SHP77 treated with DMSO at 0.1 percent for 48 hours (cell line): ENCODE data around the gene PUM2.
A peak's percentile ranks its signal among the peaks of the same experiment; 100 is the strongest.

ENCODE experiments used
- DNase-seq: peaks from one replicate; lab custom pipeline; 2025; lab: John Stamatoyannopoulos, UW

Gene PUM2

DNA sequence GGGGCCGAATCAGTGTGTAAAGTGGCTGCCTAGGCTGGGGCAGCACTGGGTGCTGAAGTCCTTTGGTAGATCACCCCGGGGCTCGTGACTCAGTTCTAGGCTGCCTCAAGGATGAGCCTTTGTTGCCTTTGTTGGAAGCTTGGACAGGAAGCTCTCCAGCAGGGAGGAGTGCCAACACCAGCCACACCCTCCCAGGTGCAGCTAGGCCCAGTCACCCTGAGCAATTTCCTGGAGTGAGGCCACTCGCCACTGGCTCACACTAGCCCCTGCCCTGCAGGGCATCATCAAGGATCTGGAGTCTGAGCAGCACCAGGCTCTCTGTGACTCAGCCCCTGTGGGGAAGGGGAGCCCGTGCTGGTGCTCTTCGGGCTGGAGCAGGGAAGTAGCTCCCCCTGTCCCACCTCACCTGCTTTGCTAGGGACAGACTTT, 119.0 kb downstream of the PUM2 start:
- peak; percentile 47 for DNase-seq

DNA sequence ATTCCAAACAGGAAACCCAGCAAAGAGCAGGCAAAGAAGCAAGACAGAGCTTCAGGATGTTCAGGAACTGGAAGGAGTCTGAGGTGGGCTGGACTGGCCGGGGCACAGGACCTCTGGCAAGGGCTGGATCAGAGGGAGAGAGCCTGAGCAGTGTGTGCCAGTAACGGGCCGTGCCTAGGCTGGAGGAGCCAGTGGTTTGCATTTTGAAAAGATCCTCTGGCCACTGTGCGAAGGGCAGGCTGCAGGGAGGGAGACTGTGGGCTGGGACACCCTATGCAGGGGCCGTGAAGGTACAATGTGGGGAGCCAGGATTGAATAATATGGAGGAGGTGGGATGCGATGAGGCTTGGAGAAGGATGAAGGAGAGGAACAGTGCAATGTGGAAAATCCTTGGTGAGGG, 119.5 kb downstream of the PUM2 start:
- no peak for DNase-seq

DNA sequence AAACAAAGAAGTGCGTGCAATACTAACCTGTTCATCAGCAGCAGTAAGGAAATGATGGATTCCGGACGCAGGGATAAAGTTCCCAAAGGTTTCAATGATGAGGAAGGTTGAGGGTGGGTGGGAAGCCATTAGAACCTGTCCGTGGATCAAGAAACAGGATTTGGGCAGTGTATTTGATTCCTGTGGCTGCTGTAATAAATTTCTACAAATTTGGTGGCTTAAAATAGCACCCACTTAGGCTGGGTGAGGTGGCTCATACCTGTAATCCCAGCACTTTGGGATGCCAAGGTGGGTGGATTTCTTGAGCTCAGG, 120.6 kb downstream of the PUM2 start:
- no peak for DNase-seq

DNA sequence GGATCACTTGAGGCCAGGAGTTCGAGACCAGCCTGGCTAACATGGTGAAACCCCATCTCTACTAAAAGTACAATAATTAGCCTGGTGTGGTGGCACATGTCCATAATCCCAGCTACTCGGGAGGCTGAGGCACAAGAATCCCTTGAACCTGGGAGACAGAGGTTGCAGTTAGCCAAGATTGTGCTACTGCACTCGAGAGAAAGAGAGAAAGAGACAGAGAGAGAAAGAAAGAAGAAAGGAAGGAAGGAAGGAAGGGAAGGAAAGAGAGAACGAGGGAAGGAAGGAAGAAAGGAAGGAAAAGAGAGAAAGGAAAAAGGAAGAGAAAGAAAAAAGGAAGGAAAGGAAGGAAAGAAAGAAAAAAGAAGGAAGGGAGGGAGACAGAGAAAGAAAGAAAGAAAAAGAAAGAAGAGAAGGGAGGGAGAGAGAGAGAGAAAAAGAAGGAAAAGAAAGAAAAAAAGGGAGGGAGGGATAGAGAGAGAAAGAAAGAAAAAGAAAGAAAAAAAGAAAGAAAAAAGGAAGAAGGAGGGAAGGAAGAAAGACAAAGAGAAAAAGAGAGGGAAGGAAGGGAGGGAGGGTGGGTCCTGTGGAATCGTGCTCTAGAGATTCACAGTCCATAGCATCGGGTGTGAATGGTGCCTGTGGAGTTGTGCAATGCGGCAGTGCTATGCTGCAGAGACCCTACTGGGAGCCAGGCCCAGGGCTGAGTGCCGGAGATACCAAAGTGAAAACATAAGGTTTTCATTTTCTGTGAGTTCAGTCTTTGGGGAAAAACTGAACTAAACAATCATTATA, 121.1 kb downstream of the PUM2 start:
- no peak for DNase-seq

DNA sequence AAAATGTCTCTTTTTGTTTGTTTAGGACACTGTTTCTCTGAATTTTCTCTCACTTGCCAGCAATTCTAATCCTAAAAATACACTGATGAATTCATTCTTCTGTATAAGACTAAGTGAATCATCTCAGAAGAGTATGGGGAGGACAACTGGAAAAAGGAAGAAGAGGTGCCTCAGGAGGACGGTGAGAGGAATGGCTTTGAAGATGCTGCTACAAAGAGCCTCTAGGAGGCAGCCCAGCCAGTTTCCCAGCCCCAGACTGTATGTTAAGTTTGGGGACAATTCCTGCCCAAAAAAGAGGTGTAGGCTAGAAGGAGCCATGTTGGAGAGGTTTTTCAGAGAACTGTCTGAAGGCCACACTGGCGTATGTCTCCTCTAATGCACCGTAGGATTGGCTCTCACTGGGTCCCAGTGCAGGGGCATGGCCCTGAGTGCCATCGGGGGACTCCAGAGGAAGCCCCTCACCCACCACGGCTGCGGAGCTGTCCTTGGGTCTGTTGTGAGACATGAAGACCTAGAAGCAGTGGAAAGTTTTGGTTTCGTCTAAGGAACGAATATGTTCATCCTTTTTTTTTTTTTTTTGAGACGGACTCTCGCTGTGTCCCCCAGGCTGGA, 122.6 kb downstream of the PUM2 start:
- DNase-seq: no peak

DNA sequence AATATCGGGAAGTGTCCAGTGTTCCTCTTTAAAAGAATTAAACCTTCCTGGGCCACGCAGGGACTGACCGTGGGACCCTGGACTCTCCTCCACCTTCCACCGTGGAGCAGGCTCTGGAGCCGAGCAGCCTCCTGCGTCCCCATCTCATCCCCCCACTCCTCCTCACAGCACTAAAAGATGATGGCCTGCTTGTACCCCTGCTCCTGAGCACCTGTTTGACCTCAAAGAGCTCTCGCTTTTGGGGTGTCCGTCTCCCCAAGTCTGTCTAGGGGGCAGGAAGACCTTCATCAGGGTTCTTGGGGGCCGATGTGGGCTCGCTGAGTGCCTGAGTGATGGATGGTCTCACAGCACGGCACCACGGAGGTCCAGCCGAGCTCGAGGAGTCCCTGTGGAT, 124.5 kb downstream of the PUM2 start:
- no peak for DNase-seq

DNA sequence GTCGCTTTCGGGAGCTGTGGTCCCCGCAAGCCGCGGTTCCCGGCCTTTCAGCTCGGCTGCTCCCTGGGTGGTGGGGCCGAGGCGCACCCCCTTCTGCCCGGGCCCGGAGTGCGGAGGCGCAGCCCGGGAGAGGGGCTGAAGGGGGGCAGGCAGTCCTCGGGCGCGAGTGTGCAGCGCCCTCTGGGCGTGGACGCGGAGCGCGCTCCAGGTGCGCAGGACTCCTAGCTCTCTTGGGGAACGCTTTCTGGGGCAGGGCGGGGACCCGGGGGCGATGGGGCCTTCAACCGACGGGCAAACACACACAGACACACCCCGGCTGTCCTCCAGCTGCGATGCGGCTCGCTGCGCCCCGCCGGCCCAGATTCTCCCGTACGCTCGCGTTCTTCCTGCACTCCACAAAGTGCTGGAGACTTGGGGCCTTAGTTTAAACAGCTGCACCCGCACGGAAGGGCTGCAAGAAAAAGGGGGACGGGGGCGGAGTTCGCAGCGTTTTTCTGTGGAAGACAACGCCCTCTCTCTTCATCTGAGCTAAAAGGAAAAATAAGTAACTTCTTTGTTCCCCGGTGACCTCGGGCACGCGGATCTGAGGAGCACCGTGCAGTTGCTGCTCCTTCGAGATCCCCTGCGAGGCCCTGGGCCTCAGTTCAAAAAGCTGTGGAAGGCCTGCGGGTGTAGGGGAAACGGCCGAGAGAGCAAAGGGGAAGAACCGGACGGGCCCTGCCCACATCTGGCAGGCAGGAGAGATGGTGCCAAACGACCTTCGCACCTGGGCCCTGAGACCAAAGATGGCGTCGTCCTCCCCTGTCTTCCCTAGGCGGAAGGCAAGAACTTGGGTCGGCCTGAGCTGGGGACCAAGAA, 125.1 kb downstream of the PUM2 start:
- DNase-seq: peak; percentile 23

DNA sequence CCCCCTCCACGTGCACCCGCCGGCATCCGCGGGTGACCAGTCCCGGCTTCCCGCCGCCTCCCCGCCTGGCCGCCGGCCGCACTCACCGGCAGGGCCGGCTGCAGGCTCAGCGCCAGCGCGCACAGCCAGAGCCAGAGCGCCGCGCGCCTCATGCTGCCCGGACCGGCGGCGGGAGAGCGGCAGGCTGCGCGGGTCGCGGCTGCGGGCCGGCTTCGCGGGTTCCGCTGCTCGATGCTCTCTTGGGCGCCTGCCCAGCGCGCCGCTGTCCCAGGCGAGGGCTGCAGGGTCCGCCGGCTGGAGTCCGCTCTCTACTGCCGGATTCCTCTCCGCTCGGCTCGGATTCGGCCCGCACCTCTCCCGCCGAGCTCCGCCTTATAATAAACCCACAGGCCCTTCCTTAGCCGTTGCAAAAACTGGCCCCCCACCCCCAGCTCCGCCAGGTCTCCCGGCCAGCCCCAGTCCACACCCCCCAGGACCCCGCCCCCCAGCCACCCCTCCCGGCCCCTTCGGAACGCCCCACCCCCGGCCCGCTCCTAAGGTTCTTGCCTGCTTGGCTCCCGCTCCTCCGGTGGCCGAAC, 125.8 kb downstream of the PUM2 start, which contains the start of gene SDC1:
Gene SDC1, minus strand, starts transcription at position 415 of the 578 bp plus-strand sequence. Its CDS starts 263 bp downstream, at position 152.
- DNase-seq: no peak

DNA sequence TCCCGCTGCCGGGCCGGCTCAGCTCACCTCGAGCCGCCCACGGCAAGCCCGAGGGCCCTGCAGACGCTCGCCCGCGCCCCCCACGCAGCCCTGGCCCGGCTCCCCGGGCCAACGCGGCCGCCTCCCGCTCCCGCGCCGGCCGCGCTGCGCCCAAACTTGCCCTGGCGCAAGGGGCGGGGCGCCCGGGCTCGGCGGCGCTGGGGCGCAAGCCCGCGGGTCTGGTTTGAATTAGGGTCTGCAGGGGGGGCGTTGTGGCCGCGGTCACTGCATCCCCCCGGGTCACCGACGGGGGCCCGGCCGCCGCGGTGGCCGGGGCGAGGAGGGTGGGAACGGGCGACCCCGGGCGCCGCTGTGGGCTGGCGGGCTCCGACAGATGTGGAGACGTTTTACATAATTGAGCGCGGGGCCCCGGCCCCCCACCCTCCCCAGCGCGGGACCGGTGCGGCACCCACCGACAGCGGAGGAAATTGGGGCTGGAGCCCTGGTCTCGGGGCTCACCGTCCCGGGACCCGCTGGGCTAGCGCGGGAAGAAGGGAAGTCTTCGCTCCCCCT, 126.4 kb downstream of the PUM2 start:
- no peak for DNase-seq

DNA sequence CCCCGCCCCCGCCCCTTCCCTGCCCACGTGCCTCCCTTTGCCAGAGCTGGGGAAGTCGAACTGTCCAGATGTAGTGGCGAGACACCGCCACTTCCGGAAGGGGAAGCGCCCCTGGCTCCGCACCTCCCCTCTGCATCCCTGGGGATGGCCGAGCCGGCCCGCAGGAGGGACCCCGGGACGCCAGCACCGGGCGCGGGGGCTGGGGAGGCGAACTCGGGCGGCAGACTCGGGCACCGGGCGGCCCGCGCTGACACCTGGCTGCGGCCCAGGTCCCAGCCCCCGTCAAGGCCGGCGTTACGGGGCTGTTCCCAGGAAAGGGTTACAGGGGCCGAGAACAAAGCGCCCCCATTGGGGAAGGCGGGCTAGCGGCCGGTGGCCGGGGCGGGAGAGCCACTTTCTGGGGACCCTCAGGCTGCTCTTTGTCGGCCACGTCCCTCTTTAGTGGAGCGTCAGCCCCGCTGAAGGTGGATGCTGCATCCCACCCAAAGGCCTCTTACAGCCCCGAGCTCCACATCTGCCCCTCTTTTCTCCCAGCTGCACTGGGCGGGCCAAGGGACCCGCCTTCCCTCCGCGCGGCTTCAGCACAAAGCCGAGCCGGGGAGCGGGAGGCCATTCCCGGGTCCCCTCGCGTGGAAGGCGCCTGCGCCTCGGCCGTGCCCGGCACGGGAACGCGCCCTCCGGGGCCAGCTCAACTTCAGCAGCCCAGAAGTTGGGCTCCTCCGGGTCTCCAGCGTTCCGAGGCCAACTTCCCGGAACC, 127.1 kb downstream of the PUM2 start:
- DNase-seq: no peak

DNA sequence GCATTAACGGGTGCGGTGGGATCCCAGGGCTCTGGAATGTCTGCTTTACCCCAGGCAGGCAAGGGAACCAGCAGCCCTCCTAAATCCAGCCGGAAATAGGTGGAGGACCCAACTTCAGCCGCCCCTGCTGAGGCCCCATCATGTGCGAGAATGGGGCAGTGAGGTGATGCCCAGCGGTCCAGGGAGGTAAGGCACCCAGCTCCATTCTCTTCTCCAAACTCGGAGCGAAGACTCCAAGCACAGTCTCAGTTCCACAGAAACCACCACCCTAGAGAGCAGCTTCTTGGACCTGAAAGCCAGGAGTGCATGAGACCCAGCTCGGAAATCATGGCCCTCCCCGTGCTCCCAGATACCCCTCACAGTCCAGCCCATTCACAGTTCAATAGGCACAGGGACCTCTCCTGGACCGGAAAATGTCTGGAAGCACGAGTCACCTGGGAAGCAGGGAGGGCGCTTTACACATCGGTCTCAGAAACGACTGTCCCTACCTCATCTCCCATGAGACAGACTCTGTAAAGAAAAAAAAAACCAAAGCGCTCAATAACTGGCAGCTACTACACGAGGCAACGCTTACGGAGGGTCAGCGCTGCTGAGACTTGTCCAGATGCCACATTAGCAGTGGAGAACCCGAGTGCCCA, 127.8 kb downstream of the PUM2 start:
- DNase-seq: no peak

DNA sequence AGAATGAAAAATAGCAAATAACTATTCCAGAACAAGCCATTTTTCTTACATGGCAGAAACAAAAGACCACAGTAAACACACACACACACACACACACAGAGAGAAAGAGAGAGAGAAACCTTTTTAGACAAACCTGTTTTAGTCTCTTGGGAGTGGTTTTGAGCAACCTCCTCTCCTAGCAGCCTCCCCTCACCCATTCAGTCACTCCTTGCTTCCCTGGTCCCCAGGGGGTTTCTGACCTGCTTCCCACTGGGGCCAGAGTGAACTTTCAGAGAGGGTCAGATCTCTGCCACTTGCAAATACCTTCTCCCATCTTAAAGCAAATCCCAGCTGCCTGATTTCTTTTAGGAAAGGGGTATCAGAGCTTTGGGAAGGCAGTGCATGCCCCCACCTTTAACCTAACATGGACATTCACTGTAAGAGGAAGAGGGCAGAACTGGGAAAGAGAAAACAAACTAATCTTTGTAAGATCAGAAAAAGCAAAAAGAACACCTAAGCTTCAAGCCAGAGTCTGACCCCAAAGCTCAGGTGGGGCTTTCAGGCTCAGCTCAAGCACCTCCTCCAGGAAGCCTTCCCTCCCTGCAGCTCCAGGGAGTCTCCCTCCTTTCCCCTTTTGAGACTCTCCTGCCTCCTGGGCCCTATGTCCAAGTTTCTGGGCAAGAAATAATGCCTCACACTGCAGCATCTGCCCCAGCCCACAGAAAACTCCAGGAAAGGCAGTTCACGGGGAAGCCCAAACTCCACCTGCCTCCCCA, 128.5 kb downstream of the PUM2 start:
- no peak for DNase-seq

DNA sequence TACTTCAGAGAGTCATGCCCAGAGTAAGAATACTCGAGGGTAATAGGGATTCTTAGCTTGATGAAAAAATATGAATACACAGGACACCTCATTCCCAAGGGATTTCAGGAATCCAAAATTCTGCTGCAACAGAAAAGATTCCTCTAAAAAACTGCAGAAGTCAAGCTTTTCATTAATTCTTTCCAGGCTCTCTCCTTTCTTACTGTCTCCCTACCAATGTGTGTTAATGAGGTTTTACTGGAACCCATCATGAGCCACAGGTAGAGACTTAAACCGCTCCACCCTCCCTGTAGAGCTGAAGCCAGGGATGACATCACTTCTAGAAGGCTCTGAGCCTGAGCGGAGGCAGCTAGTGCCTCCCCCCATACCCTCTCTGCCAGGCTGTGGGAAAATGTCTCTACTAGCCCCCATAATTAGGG, 129.1 kb downstream of the PUM2 start:
- no peak for DNase-seq

DNA sequence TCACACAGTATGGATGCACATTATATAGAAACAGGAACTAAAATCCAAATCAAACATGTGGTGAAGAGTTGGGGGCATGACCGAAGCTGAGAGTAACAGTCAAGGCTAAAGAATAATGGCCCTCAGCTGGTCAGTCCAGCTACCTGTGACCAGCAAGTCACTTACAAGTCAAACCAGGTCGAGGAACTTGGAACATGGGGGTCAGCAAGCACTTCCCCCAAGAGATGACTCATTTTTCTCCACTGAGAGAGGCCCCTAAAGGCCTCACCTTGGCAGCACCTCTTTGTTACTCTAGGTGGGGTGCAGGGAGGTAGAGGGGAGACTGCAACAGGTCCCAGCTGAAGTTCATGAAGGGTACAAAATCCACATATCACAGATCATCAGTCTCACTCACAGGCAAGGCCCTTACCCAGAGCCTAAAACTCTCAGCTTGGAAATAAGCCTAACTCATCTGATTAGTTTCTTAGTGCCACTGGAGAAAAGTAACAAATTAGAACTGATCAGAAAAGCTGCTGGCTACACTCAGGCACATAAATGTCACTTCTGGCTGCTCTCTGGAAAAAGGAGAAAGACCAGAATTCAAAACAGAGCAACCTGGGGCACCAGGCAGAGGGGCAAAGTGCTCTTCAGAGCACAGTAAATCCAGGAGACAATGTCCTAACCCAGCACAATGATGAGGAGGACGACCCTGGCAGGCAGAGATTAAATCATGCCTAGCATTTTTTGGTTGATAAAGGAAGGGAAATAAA, 129.7 kb downstream of the PUM2 start:
- DNase-seq: no peak

DNA sequence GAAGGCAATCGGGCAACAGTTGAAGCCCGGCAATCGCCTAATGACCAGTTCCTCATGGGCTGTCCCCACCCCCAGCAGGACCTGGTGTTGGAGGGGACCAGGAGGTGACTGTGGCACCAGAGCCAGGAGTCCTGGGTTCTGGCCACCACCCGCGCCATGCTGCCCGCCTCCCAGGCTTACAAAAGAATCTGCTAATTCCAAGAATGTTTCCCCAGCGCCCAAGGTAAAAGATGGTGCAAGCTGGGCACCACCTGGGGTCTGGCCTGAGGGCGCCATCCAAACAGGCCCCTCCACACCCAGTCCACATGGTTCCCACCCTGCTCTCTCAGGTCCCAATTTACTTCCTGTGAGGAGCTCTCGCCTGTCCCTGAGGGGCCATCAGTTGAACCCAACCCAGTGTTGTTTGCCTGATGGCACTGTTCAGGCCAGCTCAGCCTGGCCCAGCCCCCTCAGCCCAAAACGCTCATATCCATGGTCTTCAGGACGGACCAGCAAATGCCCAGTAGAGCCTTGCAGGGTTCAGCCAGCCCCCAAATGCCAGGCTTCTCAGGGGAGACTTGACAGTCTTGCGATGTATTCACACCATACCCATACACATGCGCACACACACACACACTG, 130.8 kb downstream of the PUM2 start:
- no peak for DNase-seq

DNA sequence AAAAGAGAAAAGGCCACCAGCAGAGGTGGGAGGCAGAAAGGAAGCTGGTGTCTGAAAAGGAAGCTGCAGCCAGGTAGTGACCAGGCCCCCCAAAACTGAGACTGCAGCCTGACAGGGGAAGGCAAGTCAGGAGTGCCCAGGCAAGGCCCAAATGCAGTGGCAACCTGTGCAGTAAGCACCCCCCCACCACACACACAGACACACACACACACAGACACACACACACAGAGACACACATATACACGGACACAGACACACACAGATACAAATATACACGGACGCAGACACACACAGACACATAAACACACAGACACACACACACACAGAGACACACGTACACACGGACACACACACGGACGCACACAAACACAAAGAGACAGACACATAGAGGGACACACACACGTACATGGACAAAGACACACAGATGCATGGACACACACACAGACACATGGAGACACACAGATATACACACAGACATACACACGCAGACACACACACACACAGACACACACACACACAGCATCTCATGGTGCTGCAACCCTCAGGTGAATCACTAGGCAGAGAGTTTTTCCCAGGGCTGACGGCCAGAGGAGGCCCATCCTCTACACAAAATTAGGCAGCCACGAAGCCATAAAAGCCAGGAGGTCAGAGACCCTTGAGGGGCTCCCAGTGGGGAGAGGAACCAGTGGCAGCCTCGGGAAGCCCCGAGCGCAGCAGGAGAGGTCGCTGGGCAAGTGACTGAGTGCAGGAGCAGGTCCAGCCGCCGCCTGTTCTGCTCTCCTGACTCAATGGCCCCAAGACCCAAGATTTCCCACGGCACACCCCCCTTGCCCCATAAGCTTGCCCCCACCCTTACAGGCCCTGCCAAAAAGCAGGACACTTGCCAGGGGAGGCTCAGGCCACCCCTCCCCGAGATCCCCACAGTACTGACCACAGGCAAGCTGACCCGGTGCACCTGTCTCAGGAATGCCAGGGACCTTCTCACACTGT, 132.0 kb downstream of the PUM2 start:
- no peak for DNase-seq

DNA sequence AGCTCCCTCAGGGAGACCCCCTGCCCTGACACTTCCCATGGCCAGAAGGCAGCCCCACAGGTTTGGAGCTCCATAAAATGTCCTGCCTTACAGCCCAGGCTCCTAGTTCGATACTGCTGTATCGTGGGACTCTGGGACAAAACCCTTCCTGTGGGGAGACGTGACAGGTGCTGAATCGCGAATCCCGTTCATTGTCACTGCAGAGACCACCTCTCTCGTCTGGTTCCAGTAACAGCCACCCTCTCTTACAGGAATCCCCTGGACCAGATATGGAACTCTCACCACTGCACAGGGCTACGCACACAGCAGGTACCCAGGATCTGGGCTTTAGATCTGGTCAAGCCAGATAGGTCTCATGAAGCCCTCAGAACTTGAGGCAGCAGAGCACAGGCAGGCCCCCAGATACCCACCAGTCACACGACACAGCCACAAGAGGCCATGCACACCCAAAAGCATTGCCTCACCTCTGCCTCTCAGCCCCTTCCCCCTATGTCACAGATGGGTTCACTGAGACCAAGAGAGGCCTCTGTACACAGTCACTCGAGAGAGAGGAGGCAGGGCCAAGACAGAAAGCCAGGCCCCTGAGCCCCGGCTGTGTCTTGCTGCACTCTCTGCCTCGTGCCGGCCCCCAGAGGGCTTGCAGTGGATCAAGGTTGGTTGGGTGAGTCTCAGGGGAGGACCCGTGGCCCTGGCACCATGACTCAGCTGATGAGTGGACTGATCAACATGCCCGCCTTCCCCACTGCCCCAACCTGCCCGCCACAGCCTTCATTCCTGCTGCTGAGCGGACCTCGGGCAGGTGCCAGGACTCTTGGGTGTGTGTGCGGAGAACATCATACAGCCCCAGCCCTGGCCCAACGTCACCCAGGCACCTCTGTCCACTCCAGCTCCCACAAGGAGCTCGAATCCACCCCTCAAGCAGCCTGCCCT, 133.3 kb downstream of the PUM2 start:
- no peak for DNase-seq
